Smooth muscle cell (in vitro differentiated cells): ENCODE measurements around the gene ROCK2. TPM values are rescaled to one million over a fixed set of nuclear protein-coding genes. Genes with fewer than 3 reads are reported as not detected.

Source experiments
- DNase-seq: peaks from one replicate; lab custom pipeline; 2025; ENCODE audit not compliant: unreplicated experiment; lab: John Stamatoyannopoulos, UW
- H2AFZ ChIP-seq: fragments of 200-600 bp; sonication (generic); 2 replicates; pipeline ENCODE4 v1.6.0; 2016; ENCODE audit warnings: antibody characterized with exemption, low read depth, mild to moderate bottlenecking
- H3F3A ChIP-seq: fragments of 200-600 bp; sonication (generic); 2 replicates; pipeline ENCODE4 v1.6.0; 2017; ENCODE audit warnings: antibody characterized with exemption, low read depth
- H3K27ac ChIP-seq: fragments of 200-600 bp; sonication (generic); 2 replicates; pipeline ENCODE4 v1.5.1; 2016; ENCODE audit warnings: low read depth, mild to moderate bottlenecking
- H3K27me3 ChIP-seq: fragments of 200-600 bp; sonication (generic); 2 replicates; pipeline ENCODE4 v1.6.1; 2016; ENCODE audit warnings: low read depth, mild to moderate bottlenecking
- H3K36me3 ChIP-seq: fragments of 200-600 bp; sonication (generic); 2 replicates; pipeline ENCODE4 v1.5.1; 2016; ENCODE audit warnings: low read depth
- H3K4me1 ChIP-seq: fragments of 200-600 bp; sonication (generic); 2 replicates; pipeline ENCODE4 v1.5.1; 2016; ENCODE audit warnings: low read depth
- H3K4me2 ChIP-seq: fragments of 200-600 bp; sonication (generic); 2 replicates; pipeline ENCODE4 v1.6.0; 2016; ENCODE audit warnings: mild to moderate bottlenecking
- H3K4me3 ChIP-seq: fragments of 200-600 bp; sonication (generic); 2 replicates; pipeline ENCODE4 v1.5.1; 2016; ENCODE audit warnings: mild to moderate bottlenecking
- H3K79me2 ChIP-seq: fragments of 200-600 bp; sonication (generic); 2 replicates; pipeline ENCODE4 v1.6.0; 2016; ENCODE audit warnings: low read depth, mild to moderate bottlenecking
- H3K9ac ChIP-seq: fragments of 200-600 bp; sonication (generic); 2 replicates; pipeline ENCODE4 v1.6.0; 2016; ENCODE audit warnings: low read depth
- H3K9me3 ChIP-seq: fragments of 200-600 bp; sonication (generic); replicated peaks from 2 replicates; pipeline ENCODE4 v1.5.1; 2016; ENCODE audit warnings: low read depth
- H4K20me1 ChIP-seq: fragments of 200-600 bp; sonication (generic); 2 replicates; pipeline ENCODE4 v1.6.0; 2016; ENCODE audit warnings: low read depth
- CTCF ChIP-seq: fragments of 200-600 bp; sonication (generic); IDR thresholded peaks from 2 replicates; pipeline ENCODE4 v1.5.1; 2017; ENCODE audit warnings: borderline replicate concordance, mild to moderate bottlenecking, antibody characterized with exemption; ENCODE audit not compliant: insufficient read depth, poor library complexity, severe bottlenecking
- WGBS: methylation state at CpG from one replicate; pipeline ENCODE4 v1.1.7; 2016; ENCODE audit warnings: low lambda C conversion rate; 5-methylcytosine and 5-hydroxymethylcytosine counted together
- polyA plus RNA-seq: library from polyadenylated mRNA; unstranded; fragments of >200 nt; fragmentation: Nextera tagmentation; extraction: Ambion mirVana; gene quantifications from 2 replicates; pipeline ENCODE4 v1.2.1, GENCODE V29; 2016
- total RNA-seq: library from RNA; depleted of rRNA; stranded (reverse); fragments of >200 nt; gene quantifications from 2 replicates; pipeline ENCODE4 v1.2.3, GENCODE V29; 2014

ROCK2 gene
- total and polyA plus RNA-seq, 2 experiments from 2014 or later, result 27.2 to 45.5 TPM

- peaks cover 90% of the 10 kb centered on the region for H3K79me2 ChIP-seq
- no peak for TF ChIP-seq CTCF
- no peak overlapping the region for H3K4me3 ChIP-seq
- H4K20me1 ChIP-seq, result peaks cover 90% of the 10 kb centered on the region
- no peaks in the 10 kb centered on the region for H3K27me3 ChIP-seq
- H3K4me1 ChIP-seq, result peaks cover 4% of the 10 kb centered on the region
- H3K36me3 ChIP-seq, result peaks cover 4% of the 10 kb centered on the region
- H3K27ac ChIP-seq, result no peak overlapping the region
- 86% methylated on average over 6 of the region's 6 CpGs for WGBS
- H3K9ac ChIP-seq, result no peak overlapping the region
- H2AFZ ChIP-seq, result no peak overlapping the region
- peaks cover 5% of the 10 kb centered on the region for H3F3A ChIP-seq
- no peaks in the 10 kb centered on the region for H3K9me3 ChIP-seq
- DNase-seq, result no peak
- H3K4me2 ChIP-seq, result no peak overlapping the region
Observed at GRCh38 chr2:11275910-11276309, 68.5 kb downstream of the ROCK2 start.

GRCh38 chr2:11270891-11271290 lies 73.5 kb downstream of the ROCK2 start:
- Histone ChIP-seq H3K9me3 (no peaks in the 10 kb centered on the region), H3K9ac (no peak overlapping the region), H3K4me3 (no peak overlapping the region), H2AFZ (no peak overlapping the region), H4K20me1 (peaks cover 67% of the 10 kb centered on the region), H3K4me1 (peaks cover 7% of the 10 kb centered on the region), H3F3A (peaks cover 5% of the 10 kb centered on the region), H3K36me3 (no peaks in the 10 kb centered on the region), H3K27me3 (no peaks in the 10 kb centered on the region), H3K27ac (peak overlapping the region; percentile 63), H3K4me2 (peak overlapping the region; percentile 57), H3K79me2 (peaks cover 88% of the 10 kb centered on the region)
- TF ChIP-seq CTCF, result no peak
- WGBS, result 56% methylated on average over 2 of the region's 2 CpGs
- DNase-seq, result no peak

GRCh38 chr2:11267931-11268330 lies 76.5 kb downstream of the ROCK2 start:
- no peak overlapping the region for H3K9ac ChIP-seq
- 98% methylated on average over 3 of the region's 3 CpGs for WGBS
- H3K79me2 ChIP-seq, result peaks cover 88% of the 10 kb centered on the region
- H3K4me2 ChIP-seq, result no peak overlapping the region
- H3K27me3 ChIP-seq, result no peaks in the 10 kb centered on the region
- no peaks in the 10 kb centered on the region for H3K36me3 ChIP-seq
- peaks cover 7% of the 10 kb centered on the region for H3K4me1 ChIP-seq
- no peak overlapping the region for H3K4me3 ChIP-seq
- H3F3A ChIP-seq, result peaks cover 5% of the 10 kb centered on the region
- H3K27ac ChIP-seq, result no peak overlapping the region
- DNase-seq, result no peak
- peaks cover 63% of the 10 kb centered on the region for H4K20me1 ChIP-seq
- no peak for TF ChIP-seq CTCF
- H3K9me3 ChIP-seq, result no peaks in the 10 kb centered on the region
- H2AFZ ChIP-seq, result no peak overlapping the region

DNA sequence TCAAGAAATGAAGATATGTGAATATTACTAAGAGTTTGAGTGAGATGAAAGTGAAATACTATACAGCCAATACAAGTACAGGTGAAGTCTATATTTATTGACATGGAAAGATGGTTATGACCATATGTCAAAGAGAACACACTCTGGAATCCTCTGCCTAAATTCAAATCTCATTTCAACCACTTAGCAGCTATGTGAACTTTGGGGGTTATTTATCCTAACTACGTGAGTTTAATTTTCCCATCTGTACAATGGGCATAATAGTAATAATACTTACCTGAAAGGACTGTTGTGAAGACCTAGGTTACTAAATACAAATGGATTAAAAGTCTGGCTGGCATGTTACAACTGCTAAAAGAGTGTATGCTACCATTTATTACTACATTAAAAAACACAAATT lies 79.6 kb downstream of the ROCK2 start:
- DNase-seq, result no peak
- H3K27ac ChIP-seq, result no peak overlapping the region
- no peak overlapping the region for H2AFZ ChIP-seq
- 100% methylated on average over 1 of the region's 1 CpG for WGBS
- H3K36me3 ChIP-seq, result no peaks in the 10 kb centered on the region
- no peak for TF ChIP-seq CTCF
- no peaks in the 10 kb centered on the region for H3F3A ChIP-seq
- no peaks in the 10 kb centered on the region for H3K27me3 ChIP-seq
- H3K79me2 ChIP-seq, result peaks cover 92% of the 10 kb centered on the region
- no peak overlapping the region for H3K9ac ChIP-seq
- no peaks in the 10 kb centered on the region for H3K9me3 ChIP-seq
- no peak overlapping the region for H3K4me2 ChIP-seq
- peaks cover 59% of the 10 kb centered on the region for H4K20me1 ChIP-seq
- no peaks in the 10 kb centered on the region for H3K4me1 ChIP-seq
- H3K4me3 ChIP-seq, result no peak overlapping the region
